Muscle layer of colon (tissue), 2 donors: ENCODE data around the gene RNF32.
"Not testable (repeated sequence)": the region's sequence is repeated elsewhere in the genome, so short reads cannot be mapped to it uniquely, and the experiment has no call there.

ENCODE experiments used
- H3K27ac ChIP-seq: one replicate; pipeline ENCODE4 v1.7.0; 2013; ENCODE audit warnings: low read depth, mild to moderate bottlenecking, low read length, moderate library complexity
- H3K27me3 ChIP-seq, 2 donors: one replicate each; pipeline ENCODE4 v1.7.0; 2013; ENCODE audit warnings: low read length in 2 of 2, mild to moderate bottlenecking in 2 of 2; ENCODE audit not compliant: insufficient read depth in 2 of 2, control insufficient read depth in 1 of 2
- H3K36me3 ChIP-seq: one replicate; pipeline ENCODE4 v1.7.0; 2013; ENCODE audit warnings: mild to moderate bottlenecking, low read length; ENCODE audit not compliant: insufficient read depth
- H3K4me1 ChIP-seq: one replicate; pipeline ENCODE4 v1.7.0; 2013; ENCODE audit warnings: mild to moderate bottlenecking, low read length; ENCODE audit not compliant: insufficient read depth
- H3K4me3 ChIP-seq, 2 donors: one replicate each; pipeline ENCODE4 v1.7.0; 2013; ENCODE audit warnings: low read length in 2 of 2, low read depth in 1 of 2, mild to moderate bottlenecking in 1 of 2, moderate library complexity in 1 of 2
- H3K9ac ChIP-seq: one replicate; pipeline ENCODE4 v1.7.0; 2013; ENCODE audit warnings: low read length
- H3K9me3 ChIP-seq: one replicate; pipeline ENCODE4 v1.7.0; 2013; ENCODE audit warnings: mild to moderate bottlenecking, low read length
- donor health status: abdominal sarcoma.
- donor health status: Adenocarcinoma of cecum.

RNF32 gene

GRCh38 chr7:156616269-156617202 lies 24.0 kb upstream of the RNF32 start:
- H3K27me3 ChIP-seq, result peaks cover 19 to 33% of the 10 kb centered on the region in 2 donors
- H3K9me3 ChIP-seq, result no peaks in the 10 kb centered on the region
- H3K9ac ChIP-seq, result no peak overlapping the region
- no peaks in the 10 kb centered on the region for H3K36me3 ChIP-seq
- H3K4me1 ChIP-seq, result no peaks in the 10 kb centered on the region
- H3K27ac ChIP-seq, result no peak overlapping the region
- H3K4me3 ChIP-seq, result peak overlapping the region in 1 of 2 donors; percentile 31

- H3K4me1 ChIP-seq, result no peaks in the 10 kb centered on the region
- H3K27me3 ChIP-seq, result peaks cover 19 to 33% of the 10 kb centered on the region in 2 donors
- H3K9ac ChIP-seq, result no peak overlapping the region
- no peaks in the 10 kb centered on the region for H3K36me3 ChIP-seq
- H3K9me3 ChIP-seq, result no peaks in the 10 kb centered on the region
- H3K27ac ChIP-seq, result no peak overlapping the region
- peak overlapping the region in 1 of 2 donors; percentile 31 for H3K4me3 ChIP-seq
Measured at GRCh38 chr7:156617215-156617614, 23.4 kb upstream of the RNF32 start.

GRCh38 chr7:156618078-156618779 lies 22.3 kb upstream of the RNF32 start:
- H3K9ac ChIP-seq, result no peak overlapping the region
- no peaks in the 10 kb centered on the region for H3K36me3 ChIP-seq
- H3K27me3 ChIP-seq, result peaks cover 19 to 33% of the 10 kb centered on the region in 2 donors
- H3K27ac ChIP-seq, result no peak overlapping the region
- no peaks in the 10 kb centered on the region for H3K9me3 ChIP-seq
- H3K4me1 ChIP-seq, result no peaks in the 10 kb centered on the region
- no peak overlapping the region for H3K4me3 ChIP-seq

- Histone ChIP-seq H3K4me3 (no peak overlapping the region), H3K27ac (no peak overlapping the region), H3K9me3 (no peaks in the 10 kb centered on the region), H3K27me3 (peaks cover 19 to 33% of the 10 kb centered on the region in 2 donors), H3K36me3 (no peaks in the 10 kb centered on the region), H3K9ac (no peak overlapping the region), H3K4me1 (no peaks in the 10 kb centered on the region)
Measured at GRCh38 chr7:156618780-156619367, 21.7 kb upstream of the RNF32 start.

- peaks cover 19 to 33% of the 10 kb centered on the region in 2 donors for H3K27me3 ChIP-seq
- H3K9me3 ChIP-seq, H3K27ac ChIP-seq, H3K4me1 ChIP-seq, H3K9ac ChIP-seq, H3K36me3 ChIP-seq, H3K4me3 ChIP-seq: not testable (repeated sequence)
Measured at GRCh38 chr7:156619488-156620290, 20.9 kb upstream of the RNF32 start.

GRCh38 chr7:156620291-156620675 lies 20.3 kb upstream of the RNF32 start:
- H3K9ac ChIP-seq, result no peak overlapping the region
- peaks cover 19 to 33% of the 10 kb centered on the region in 2 donors for H3K27me3 ChIP-seq
- H3K9me3 ChIP-seq, result no peaks in the 10 kb centered on the region
- H3K4me1 ChIP-seq, result no peaks in the 10 kb centered on the region
- H3K4me3 ChIP-seq, result no peak overlapping the region
- H3K36me3 ChIP-seq, result no peaks in the 10 kb centered on the region
- H3K27ac ChIP-seq, result no peak overlapping the region

- no peak overlapping the region for H3K4me3 ChIP-seq
- H3K9ac ChIP-seq, result no peak overlapping the region
- no peaks in the 10 kb centered on the region for H3K9me3 ChIP-seq
- H3K36me3 ChIP-seq, result no peaks in the 10 kb centered on the region
- no peak overlapping the region for H3K27ac ChIP-seq
- no peaks in the 10 kb centered on the region for H3K4me1 ChIP-seq
- peaks cover 19 to 22% of the 10 kb centered on the region in 2 donors for H3K27me3 ChIP-seq
Measured at GRCh38 chr7:156621652-156622051, 18.9 kb upstream of the RNF32 start.

GRCh38 chr7:156625580-156625979 lies 15.0 kb upstream of the RNF32 start:
- Histone ChIP-seq H3K9me3 (peaks cover 4% of the 10 kb centered on the region), H3K4me3 (no peak overlapping the region), H3K27ac (no peak overlapping the region), H3K9ac (no peak overlapping the region), H3K27me3 (no peaks in the 10 kb centered on the region), H3K4me1 (no peaks in the 10 kb centered on the region), H3K36me3 (no peaks in the 10 kb centered on the region)

- H3K27me3 ChIP-seq, result no peaks in the 10 kb centered on the region
- no peaks in the 10 kb centered on the region for H3K36me3 ChIP-seq
- no peak overlapping the region for H3K4me3 ChIP-seq
- no peak overlapping the region for H3K27ac ChIP-seq
- no peaks in the 10 kb centered on the region for H3K4me1 ChIP-seq
- no peak overlapping the region for H3K9ac ChIP-seq
- peaks cover 4% of the 10 kb centered on the region for H3K9me3 ChIP-seq
Measured at GRCh38 chr7:156626220-156626895, 14.2 kb upstream of the RNF32 start.

- Histone ChIP-seq H3K4me1 (no peaks in the 10 kb centered on the region), H3K36me3 (no peaks in the 10 kb centered on the region), H3K9ac (no peak overlapping the region), H3K27me3 (no peaks in the 10 kb centered on the region), H3K27ac (no peak overlapping the region), H3K9me3 (peaks cover 4% of the 10 kb centered on the region), H3K4me3 (no peak overlapping the region)
Measured at GRCh38 chr7:156628562-156628961, 12.0 kb upstream of the RNF32 start.
